ENCODE measurements around the gene ZNF740.
"Not testable (repeated sequence)": the region's sequence is repeated elsewhere in the genome, so short reads cannot be mapped to it uniquely, and the experiment has no call there.

Gene ZNF740

DNA sequence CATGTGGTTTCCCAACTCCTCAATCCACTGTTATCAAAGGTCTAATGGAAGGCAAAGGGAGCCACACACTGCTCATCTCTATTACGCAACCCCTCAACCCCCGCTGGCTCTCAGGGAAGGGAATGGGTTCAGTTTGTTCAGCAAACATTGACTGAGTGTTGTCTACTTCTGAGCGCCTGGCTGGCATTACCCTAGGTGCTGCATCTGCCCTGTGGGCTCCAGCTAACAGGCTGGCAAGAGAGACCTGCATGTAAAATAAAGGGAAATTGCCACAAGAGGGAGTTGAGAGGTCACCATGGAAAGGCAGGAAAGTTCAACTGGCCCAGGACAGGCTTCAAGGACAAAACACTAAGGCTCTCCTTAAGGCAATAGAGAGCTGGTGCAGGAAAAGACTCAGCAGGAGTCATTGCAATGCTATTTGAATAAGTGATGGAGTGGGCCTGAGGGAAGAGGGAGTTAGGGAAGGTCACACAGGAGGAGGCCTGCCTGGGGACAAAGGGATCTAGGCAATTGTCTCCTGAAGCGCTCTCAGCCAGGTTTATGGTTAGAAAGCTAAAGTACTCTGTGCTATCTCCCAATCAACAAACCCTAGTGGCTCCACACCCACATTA, 5.5 kb upstream of the ZNF740 start:
- no peak for DNase-seq

- no peak for DNase-seq
Observed at GRCh38 chr12:53176750-53177149, 3.8 kb upstream of the ZNF740 start.

GRCh38 chr12:53177447-53177846, 3.1 kb upstream of the ZNF740 start:
- not testable (repeated sequence) for DNase-seq

DNA sequence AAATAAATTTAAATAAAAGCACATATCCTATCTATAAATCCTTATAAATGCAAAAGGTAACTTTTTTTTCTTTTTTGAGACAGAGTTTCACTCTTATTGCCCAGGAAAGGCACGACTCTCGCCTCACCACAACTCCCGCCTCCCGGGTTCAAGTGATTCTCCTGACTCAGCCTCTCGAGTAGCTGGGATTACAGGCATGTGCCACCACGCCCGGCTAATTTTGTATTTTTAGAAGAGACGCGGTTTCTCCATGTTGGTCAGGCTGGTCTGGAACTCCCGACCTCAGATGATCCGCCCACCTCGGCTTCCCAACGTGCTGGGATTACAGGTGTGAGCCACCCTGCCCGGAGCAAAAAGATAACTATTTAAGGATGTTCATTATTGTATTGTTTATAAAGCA, 1.7 kb upstream of the ZNF740 start:
- DNase-seq = not testable (repeated sequence)

DNA sequence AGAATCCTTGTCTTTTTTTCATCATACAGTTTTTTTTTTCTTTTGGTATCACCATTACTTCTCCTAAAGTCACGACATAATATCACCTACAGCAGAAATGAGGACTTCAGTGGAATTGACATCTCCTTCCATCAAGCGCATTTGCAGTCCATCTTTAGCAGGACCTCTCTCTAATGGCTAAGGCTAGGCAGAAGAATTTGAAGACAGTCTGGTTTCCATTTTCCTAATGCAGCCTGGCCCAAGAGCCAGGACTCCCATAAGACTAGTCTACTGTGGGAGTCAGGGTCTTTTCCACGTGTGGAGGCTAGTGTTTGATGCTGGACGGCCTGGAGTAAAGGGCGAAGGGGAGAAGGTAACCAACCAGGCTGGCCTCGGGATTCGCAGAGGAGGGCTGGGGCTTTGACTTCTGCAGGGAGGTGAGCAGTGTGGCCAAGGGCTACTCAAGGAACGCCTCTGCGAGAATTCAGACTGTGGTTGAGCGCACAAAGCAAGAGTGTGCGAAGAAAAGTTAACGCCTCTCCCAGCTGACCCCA, 769 bp upstream of the ZNF740 start:
- DNase-seq = no peak

DNA sequence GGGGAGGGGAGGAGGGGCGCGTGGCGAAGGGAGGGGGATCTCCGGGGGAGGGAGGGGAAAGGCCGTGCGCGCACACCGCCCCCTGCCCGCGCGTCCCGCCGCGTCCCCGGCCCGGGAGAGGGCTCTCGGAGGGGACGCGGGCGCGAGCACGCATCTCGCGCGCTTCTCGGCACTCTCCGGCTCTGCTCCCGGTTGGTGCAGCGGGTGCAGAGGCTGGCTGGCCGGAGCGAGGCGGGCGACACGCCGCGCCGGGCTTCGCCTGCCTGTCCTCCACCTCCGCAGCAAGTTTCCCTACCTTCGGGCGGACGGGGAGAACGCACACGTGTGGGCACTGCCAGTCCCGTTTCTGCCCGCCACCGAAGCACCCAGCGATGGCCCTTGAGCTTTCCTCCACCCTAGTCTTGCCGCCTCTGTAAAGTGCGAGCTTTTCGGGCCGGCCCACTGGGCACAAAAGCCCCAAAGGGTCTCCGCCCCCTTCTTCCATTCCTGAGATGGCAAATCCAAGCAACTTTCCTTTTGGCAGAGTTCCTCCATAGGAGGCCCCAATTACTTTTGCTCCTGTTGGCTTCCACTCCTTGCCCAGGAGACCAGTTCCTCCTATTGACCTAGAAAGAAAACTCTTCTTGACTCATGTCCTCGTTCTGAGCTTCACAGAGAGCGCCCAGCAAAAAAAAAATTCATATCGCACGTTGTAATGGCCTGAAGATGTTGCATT, 566 bp downstream of the ZNF740 start:
- peak; percentile 41 for DNase-seq

- no peak for DNase-seq
Observed at GRCh38 chr12:53181935-53182334, 1.4 kb downstream of the ZNF740 start.

DNA sequence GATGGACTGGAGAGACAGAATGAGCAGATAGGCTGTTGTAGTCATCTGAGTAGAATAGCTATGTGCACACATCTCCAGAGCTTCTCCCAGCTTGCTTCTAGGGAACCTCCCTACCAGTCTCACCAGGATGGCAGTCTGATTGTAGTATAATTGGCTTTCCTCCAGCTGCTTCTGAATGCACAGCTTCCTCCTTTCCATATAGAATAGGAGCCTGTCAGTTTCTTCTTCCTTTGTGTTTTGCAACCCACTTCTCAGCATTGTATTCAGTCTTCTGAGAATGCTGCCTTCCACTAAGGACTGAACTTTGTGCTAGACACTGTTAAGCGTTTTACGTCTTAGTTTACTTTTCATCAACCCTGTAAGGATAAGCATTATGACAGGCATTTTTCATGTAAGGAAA, 2.4 kb downstream of the ZNF740 start:
- DNase-seq = no peak

DNA sequence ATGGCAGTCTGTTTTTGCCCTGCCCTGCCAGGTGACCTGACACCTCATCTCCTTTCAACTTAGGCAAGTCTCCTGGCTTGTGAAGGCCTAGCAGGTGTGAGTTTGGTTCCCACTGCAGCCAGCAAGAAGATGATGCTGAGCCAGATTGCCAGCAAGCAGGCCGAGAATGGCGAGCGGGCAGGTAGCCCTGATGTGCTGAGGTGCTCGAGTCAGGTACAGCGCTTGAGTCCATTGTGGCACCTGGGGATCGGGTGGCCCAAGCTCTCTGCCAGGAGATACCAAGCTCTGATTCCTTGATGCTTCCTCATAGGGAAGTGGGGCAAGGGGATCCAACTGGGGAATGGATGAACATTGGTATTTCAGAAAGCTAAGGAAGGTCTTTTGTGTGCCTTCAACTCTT, 4.3 kb downstream of the ZNF740 start:
- DNase-seq = no peak

GRCh38 chr12:53185582-53186153, 5.1 kb downstream of the ZNF740 start:
- no peak for DNase-seq

DNA sequence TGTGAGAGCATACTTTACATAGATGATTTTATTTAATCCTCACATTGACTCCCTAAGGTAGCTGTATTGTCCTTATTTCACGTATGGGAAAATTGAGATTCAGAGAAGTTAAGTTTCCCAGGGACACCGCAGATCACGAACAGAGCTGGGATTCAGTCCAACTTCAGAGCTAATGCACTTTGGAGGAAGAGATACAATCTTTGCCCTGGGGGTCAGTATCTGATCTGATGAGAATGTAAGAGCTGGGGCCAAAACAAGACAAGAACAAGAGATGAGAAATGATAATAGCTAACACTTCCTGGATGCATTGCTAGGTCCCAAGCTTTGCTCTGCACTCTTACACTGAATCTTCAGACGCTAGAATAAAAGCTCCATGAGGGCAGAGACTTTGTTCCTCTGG, 6.2 kb downstream of the ZNF740 start:
- DNase-seq = no peak

DNA sequence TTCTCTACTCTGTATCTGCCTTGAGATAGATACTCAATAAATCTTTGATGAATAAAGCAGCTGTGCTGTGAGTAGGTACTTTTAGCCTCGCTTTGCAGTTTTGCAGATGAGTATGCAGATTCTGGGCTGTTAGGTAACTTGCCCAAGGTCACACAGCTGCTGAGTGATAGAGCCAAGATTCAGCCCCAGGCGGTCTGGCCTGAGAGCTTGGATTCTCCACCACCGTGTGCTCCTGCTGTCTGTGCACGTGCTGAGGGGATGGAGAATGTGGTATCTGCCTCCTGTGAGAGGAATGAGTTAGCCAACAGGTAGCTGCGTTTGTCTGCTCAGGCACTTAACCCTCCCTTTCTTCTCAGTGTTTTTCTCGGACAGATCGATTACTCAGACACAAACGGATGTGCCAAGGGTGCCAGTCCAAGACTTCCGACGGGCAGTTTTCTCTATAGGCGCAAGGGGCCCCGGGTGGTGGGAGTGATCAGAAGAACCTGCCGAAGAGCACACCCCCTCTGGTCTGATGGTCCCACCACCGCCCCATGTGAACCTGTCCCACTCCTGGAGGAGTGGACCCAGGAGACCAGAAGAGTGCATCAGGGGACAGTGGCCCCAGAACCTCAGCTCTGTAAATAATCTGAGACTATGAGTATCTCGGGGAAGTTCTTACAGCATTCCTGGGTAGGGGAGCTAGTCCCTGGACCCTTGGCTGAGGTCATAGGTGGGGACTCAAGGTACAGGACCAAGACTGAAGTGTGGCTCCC, 6.8 kb downstream of the ZNF740 start:
- no peak for DNase-seq

GRCh38 chr12:53190108-53190729, 9.7 kb downstream of the ZNF740 start:
- DNase-seq = peak; percentile 24

DNA sequence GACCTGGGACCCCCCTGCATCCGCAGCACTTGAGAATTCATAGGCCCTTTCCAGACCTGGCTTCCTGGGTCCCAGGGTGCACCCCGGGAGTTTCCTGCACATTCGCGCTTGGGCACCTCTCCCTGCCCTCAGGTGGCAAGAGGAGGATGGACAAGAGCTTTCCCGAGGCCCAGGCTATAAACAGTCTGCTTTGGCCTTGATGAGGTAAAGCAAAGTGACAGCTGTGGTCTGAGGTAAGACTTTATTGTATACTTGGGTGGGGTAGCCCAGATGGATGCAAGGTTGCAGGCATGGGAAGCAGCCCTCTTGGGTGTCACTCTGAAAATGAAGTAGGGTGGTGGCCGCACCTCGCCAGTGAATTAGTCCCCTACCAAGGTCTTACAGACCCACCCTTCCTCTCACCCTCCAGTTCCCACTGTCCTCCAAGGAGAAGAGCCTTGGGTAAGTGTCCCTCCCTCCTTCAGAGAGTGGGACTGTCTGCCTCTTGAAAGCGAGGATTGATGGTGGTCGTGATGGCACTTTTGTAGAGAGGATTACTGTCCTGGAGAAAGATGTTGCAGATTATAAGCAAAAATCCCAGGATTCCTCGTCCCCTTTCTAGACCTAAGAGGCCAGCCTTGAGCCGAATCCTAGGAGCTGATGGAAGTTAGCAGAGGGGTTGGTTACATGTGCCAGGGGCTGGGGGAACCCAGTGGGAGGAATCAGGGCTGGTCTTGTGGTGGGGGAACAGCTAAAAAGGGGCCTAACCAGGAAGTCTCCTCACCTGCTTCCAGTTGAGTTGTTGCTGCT, 10.8 kb downstream of the ZNF740 start:
- no peak for DNase-seq

DNA sequence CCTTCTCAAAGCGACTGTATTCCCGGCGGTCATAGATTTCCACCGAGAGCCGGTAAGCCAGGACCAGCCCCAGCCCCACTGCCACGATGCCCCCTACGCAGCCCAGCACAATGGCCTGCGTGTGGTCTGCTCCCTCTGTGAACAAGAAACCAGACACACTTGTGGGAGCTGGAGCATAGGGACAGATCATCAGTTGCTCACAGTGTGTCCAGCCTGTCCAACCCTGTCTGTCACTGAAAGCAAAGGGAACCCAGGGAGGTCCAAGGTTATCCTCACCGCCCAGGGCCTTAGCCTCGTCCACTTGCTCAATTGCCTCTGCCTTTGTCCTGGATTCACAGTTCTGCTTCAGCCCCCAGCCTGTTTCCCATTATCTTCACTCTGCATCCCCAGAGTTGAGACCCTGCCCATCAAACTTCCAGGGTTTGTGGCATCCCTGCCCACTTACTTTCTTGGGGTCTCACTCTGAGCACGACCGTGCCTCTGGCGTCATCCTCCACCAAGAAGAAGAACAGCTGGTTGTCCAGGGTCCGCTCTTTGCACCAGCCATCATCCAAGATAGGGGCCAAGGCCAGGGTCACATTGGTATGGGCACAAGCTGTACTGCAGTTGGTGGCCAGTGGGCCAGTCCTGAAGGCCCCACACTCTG, 11.5 kb downstream of the ZNF740 start:
- no peak for DNase-seq

- DNase-seq = no peak
Observed at GRCh38 chr12:53192531-53193021, 12.1 kb downstream of the ZNF740 start.

DNA sequence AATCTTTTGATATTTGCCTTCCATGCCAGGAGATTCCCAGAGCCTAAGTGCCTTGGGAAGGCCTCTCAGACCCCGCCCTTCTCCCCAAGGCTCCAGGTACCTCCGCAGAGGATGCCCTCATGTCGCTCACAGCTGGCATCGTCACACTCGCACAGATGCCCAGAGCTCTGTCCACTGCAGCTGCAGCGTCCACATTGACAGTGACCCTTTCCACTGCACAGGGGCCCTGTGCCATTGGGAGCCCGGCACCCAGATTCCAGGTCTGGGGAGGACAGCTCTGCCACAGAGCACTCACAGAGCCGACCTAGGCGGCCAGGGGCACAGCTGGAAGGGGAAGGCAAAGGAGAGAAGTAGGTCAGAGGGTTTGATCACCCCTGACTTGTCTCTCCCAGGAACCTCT, 12.5 kb downstream of the ZNF740 start:
- no peak for DNase-seq

GRCh38 chr12:53193985-53194716, 13.6 kb downstream of the ZNF740 start:
- DNase-seq = no peak

DNA sequence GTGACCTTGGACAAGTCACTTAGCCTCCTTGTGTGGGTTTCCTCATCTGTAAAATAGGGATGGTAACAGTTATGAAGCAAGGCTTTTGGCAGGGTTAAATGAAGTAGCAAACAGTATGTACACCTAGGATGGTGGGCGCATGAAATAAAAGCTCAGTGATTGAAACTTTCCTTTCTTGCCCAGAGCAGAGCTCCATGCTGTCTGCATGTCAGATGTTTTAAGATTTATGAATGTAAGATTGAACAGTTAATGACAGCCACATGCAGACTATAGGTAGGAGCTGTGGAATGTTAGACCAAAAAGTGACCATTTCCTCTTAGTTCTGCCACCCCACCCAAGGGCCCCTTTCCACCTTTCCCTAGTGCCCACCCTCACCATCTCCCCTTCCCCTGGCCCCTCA, 14.5 kb downstream of the ZNF740 start:
- DNase-seq = no peak

- no peak for DNase-seq
Observed at GRCh38 chr12:53195516-53196420, 15.2 kb downstream of the ZNF740 start.
